ENCODE measurements around the gene TGFBR1. TPM values are rescaled to one million over a fixed set of nuclear protein-coding genes. Genes with fewer than 3 reads are reported as not detected.
"Not testable (repeated sequence)": the region's sequence is repeated elsewhere in the genome, so short reads cannot be mapped to it uniquely, and the experiment has no call there.

Gene TGFBR1
- total RNA-seq, 2 experiments from 2014 or later: 60.7 to 71.2 TPM

- ChIA-PET CTCF (no interaction called here), POLR2A (no interaction called here)
- H3K9me3 Mint-ChIP-seq: no peaks in the 10 kb centered on the region
- H3K36me3 Mint-ChIP-seq (ENCODE audit: low read depth): no peaks in the 10 kb centered on the region
- H3K27ac Mint-ChIP-seq: no peak overlapping the region
- no peak overlapping the region for H3K4me3 Mint-ChIP-seq
- peaks cover 28% of the 10 kb centered on the region for H3K4me1 Mint-ChIP-seq
- H3K27me3 Mint-ChIP-seq: no peaks in the 10 kb centered on the region
- DNase-seq: no peak
These were observed 88.5 kb downstream of the TGFBR1 start for GRCh38 chr9:99193466-99193821.

GRCh38 chr9:99196484-99196883, 91.6 kb downstream of the TGFBR1 start:
- H3K27ac Mint-ChIP-seq; H3K27me3 Mint-ChIP-seq; CTCF ChIA-PET; DNase-seq; H3K9me3 Mint-ChIP-seq; POLR2A ChIA-PET; H3K36me3 Mint-ChIP-seq (ENCODE audit: low read depth); H3K4me3 Mint-ChIP-seq: not testable (repeated sequence)
- peaks cover 28% of the 10 kb centered on the region for H3K4me1 Mint-ChIP-seq

- H3K4me3 Mint-ChIP-seq: no peak overlapping the region
- no peaks in the 10 kb centered on the region for H3K9me3 Mint-ChIP-seq
- no peaks in the 10 kb centered on the region for H3K36me3 Mint-ChIP-seq (ENCODE audit: low read depth)
- POLR2A ChIA-PET: no interaction called here
- peaks cover 3% of the 10 kb centered on the region for H3K27me3 Mint-ChIP-seq
- CTCF ChIA-PET: interaction anchor here (0.9 to 1.7 kb wide), 4 partner anchors 12 to 56 kb away, joined by 3 to 4 read pairs (median 3); partner anchors contain the start of genes ALG2 and SEC61B
- no peak overlapping the region for H3K27ac Mint-ChIP-seq
- no peak for DNase-seq
- peaks cover 28% of the 10 kb centered on the region for H3K4me1 Mint-ChIP-seq
These were observed 92.3 kb downstream of the TGFBR1 start for GRCh38 chr9:99197124-99197630.

- Mint-ChIP-seq H3K36me3 (ENCODE audit: low read depth) (no peaks in the 10 kb centered on the region), H3K27me3 (peaks cover 3% of the 10 kb centered on the region), H3K4me3 (no peak overlapping the region), H3K4me1 (peaks cover 22% of the 10 kb centered on the region), H3K9me3 (no peaks in the 10 kb centered on the region), H3K27ac (no peak overlapping the region)
- no peak for DNase-seq
- ChIA-PET POLR2A (no interaction called here), CTCF (interaction anchor here (0.9 to 1.7 kb wide), 4 partner anchors 13 to 55 kb away, joined by 3 to 4 read pairs (median 3); partner anchors contain the start of genes ALG2 and SEC61B)
These were observed 93.1 kb downstream of the TGFBR1 start for GRCh38 chr9:99197987-99198386.

GRCh38 chr9:99199938-99200539, 95.1 kb downstream of the TGFBR1 start:
- CTCF ChIA-PET: interaction anchor here (1.0 to 1.3 kb wide), 2 partner anchors 21 to 38 kb away, joined by 3 read pairs; partner anchors contain the start of genes ALG2 and SEC61B
- Mint-ChIP-seq H3K9me3 (no peaks in the 10 kb centered on the region), H3K27ac (no peak overlapping the region), H3K27me3 (peaks cover 5% of the 10 kb centered on the region), H3K4me1 (peaks cover 12% of the 10 kb centered on the region), H3K4me3 (no peak overlapping the region), H3K36me3 (ENCODE audit: low read depth) (no peaks in the 10 kb centered on the region)
- DNase-seq: no peak
- POLR2A ChIA-PET: no interaction called here

GRCh38 chr9:99201603-99202002, 96.7 kb downstream of the TGFBR1 start:
- POLR2A ChIA-PET: no interaction called here
- peaks cover 13% of the 10 kb centered on the region for H3K27me3 Mint-ChIP-seq
- no peak overlapping the region for H3K27ac Mint-ChIP-seq
- no peak for DNase-seq
- CTCF ChIA-PET: no interaction called here
- no peaks in the 10 kb centered on the region for H3K36me3 Mint-ChIP-seq (ENCODE audit: low read depth)
- H3K4me3 Mint-ChIP-seq: no peak overlapping the region
- H3K9me3 Mint-ChIP-seq: no peaks in the 10 kb centered on the region
- peaks cover 8% of the 10 kb centered on the region for H3K4me1 Mint-ChIP-seq

Other genes starting within 250 kb of the TGFBR1 start
- under 1 TPM; 0.07 to 0.12 TPM for gene COL15A1, start 161.2 kb upstream of the TGFBR1 start, total RNA-seq
- gene ALG2, start 116.8 kb downstream of the TGFBR1 start, total RNA-seq: 10 to 100 TPM; 21.2 to 30.5 TPM
- 100 to 1,000 TPM; 104 to 116 TPM for gene SEC61B, start 117.2 kb downstream of the TGFBR1 start, total RNA-seq

All from activated CD4-positive, alpha-beta T cell treated with anti-CD3 and anti-CD28 coated beads, Interleukin-2, amount 10 ng/mL, durations not matched to agents 7 days and 5 days (primary cell).